Vagina (tissue), 2 donors: Measurements from ENCODE around the gene ADGRL1.

Experiments used
- POLR2A ChIP-seq, 2 donors: fragments of 450-650 bp; IDR thresholded peaks; one replicate each; pipeline ENCODE4 v1.6.1; 2017; ENCODE audit warnings: antibody characterized with exemption in 2 of 2, mild to moderate bottlenecking in 2 of 2, moderate library complexity in 2 of 2
- TF ChIP-seq, protein P1 (sequence below), 3 experiments: fragments of 450-650 bp in 2 of 3; fragments of 200-600 bp in 1 of 3; sonication (generic) in 1 of 3; IDR thresholded peaks; one replicate each; pipeline ENCODE4 v1.5.1; 2017 to 2019; ENCODE audit warnings: antibody characterized with exemption in 3 of 3, mild to moderate bottlenecking in 2 of 3, moderate library complexity in 2 of 3

DNA sequence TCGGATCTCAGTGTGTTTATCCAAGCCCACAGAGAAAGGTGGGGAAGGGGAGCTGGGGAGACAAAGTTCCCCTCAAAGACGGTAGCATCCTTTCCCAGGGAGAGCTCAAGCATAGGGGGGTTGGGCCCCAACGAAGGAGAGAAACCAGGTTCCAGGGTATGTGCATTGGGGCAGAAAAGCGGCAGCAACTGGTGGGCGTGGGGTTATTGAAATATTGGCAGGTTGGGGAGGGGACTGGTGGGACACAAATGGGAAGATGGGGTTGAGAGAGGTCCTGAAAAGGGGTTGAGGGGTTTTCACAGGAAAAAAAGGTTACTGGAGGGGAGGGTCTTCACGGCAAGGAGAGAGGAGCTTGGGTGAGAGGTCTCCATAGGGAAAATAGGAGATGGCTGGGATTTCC lies 70.6 kb downstream of the ADGRL1 start:
- TF ChIP-seq, protein P1, sequence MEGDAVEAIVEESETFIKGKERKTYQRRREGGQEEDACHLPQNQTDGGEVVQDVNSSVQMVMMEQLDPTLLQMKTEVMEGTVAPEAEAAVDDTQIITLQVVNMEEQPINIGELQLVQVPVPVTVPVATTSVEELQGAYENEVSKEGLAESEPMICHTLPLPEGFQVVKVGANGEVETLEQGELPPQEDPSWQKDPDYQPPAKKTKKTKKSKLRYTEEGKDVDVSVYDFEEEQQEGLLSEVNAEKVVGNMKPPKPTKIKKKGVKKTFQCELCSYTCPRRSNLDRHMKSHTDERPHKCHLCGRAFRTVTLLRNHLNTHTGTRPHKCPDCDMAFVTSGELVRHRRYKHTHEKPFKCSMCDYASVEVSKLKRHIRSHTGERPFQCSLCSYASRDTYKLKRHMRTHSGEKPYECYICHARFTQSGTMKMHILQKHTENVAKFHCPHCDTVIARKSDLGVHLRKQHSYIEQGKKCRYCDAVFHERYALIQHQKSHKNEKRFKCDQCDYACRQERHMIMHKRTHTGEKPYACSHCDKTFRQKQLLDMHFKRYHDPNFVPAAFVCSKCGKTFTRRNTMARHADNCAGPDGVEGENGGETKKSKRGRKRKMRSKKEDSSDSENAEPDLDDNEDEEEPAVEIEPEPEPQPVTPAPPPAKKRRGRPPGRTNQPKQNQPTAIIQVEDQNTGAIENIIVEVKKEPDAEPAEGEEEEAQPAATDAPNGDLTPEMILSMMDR (IDR thresholded peaks at IDR 0.05) = no peak
- no peak for TF ChIP-seq POLR2A (IDR thresholded peaks at IDR 0.05)
